Hepatocyte (in vitro differentiated cells): ENCODE results near the gene CALR. TPM values are rescaled to one million over a fixed set of nuclear protein-coding genes. Genes with fewer than 3 reads are reported as not detected.

Experiments
- DNase-seq: peaks from one replicate; pipeline ENCODE4 v3.0.0-alpha.2; 2016; ENCODE audit warnings: low spot score
- H2AFZ ChIP-seq: fragments of 200-600 bp; sonication (generic); 2 replicates; pipeline ENCODE4 v1.6.0; 2016; ENCODE audit warnings: antibody characterized with exemption, mild to moderate bottlenecking
- H3K27ac ChIP-seq: fragments of 200-600 bp; sonication (generic); 2 replicates; pipeline ENCODE4 v1.5.1; 2016; ENCODE audit warnings: mild to moderate bottlenecking
- H3K27me3 ChIP-seq: fragments of 200-600 bp; sonication (generic); 2 replicates; pipeline ENCODE4 v1.6.1; 2016
- H3K36me3 ChIP-seq: fragments of 200-600 bp; sonication (generic); replicated peaks from 2 replicates; pipeline ENCODE4 v1.5.1; 2016; ENCODE audit warnings: low read depth; ENCODE audit not compliant: insufficient read depth
- H3K4me1 ChIP-seq: fragments of 200-600 bp; sonication (generic); 2 replicates; pipeline ENCODE4 v1.5.1; 2016; ENCODE audit warnings: mild to moderate bottlenecking, moderate library complexity; ENCODE audit not compliant: insufficient read depth
- H3K4me2 ChIP-seq: fragments of 200-600 bp; sonication (generic); 2 replicates; pipeline ENCODE4 v1.6.0; 2016
- H3K4me3 ChIP-seq: fragments of 200-600 bp; sonication (generic); 2 replicates; pipeline ENCODE4 v1.5.1; 2016; ENCODE audit warnings: mild to moderate bottlenecking
- H3K79me2 ChIP-seq: fragments of 200-600 bp; sonication (generic); 2 replicates; pipeline ENCODE4 v1.6.0; 2017; ENCODE audit warnings: mild to moderate bottlenecking
- H3K9me2 ChIP-seq: fragments of 200-600 bp; sonication (generic); replicated peaks from 2 replicates; pipeline ENCODE4 v1.6.0; 2017; ENCODE audit warnings: mild to moderate bottlenecking; ENCODE audit not compliant: insufficient read depth
- H3K9me3 ChIP-seq: fragments of 200-600 bp; sonication (generic); 2 replicates; pipeline ENCODE4 v1.5.1; 2016; ENCODE audit warnings: low read depth, mild to moderate bottlenecking
- H4K20me1 ChIP-seq: fragments of 200-600 bp; sonication (generic); 2 replicates; pipeline ENCODE4 v1.6.0; 2016; ENCODE audit warnings: mild to moderate bottlenecking; ENCODE audit not compliant: insufficient read depth, poor library complexity, severe bottlenecking
- CTCF ChIP-seq: fragments of 200-600 bp; sonication (generic); IDR thresholded peaks from 2 replicates; pipeline ENCODE4 v1.5.1; 2016; ENCODE audit warnings: antibody characterized with exemption, mild to moderate bottlenecking; ENCODE audit not compliant: poor library complexity
- EZH2 ChIP-seq: fragments of 200-600 bp; sonication (generic); IDR thresholded peaks from 2 replicates; pipeline ENCODE4 v1.6.1; 2016; ENCODE audit warnings: antibody characterized with exemption, mild to moderate bottlenecking, borderline replicate concordance
- EZH2phosphoT487 ChIP-seq: fragments of 200-600 bp; sonication (generic); IDR thresholded peaks from one replicate; pipeline ENCODE4 v1.6.1; 2018; ENCODE audit warnings: antibody characterized with exemption, mild to moderate bottlenecking, low read depth, moderate library complexity; ENCODE audit not compliant: unreplicated experiment, severe bottlenecking
- WGBS: methylation state at CpG from one replicate; pipeline ENCODE4 v1.1.6; 2016; ENCODE audit warnings: low lambda C conversion rate; ENCODE audit errors: missing lambda C conversion rate; 5-methylcytosine and 5-hydroxymethylcytosine counted together
- polyA plus RNA-seq: library from polyadenylated mRNA; unstranded; fragments of >200 nt; fragmentation: Nextera tagmentation; extraction: Ambion mirVana; gene quantifications from 2 replicates; pipeline ENCODE4 v1.2.1, GENCODE V29; 2016
- total RNA-seq: library from RNA; depleted of rRNA; stranded (reverse); fragments of >200 nt; gene quantifications from 2 replicates; pipeline ENCODE4 v1.2.3, GENCODE V29; 2014

The CALR gene
- total and polyA plus RNA-seq, 2 experiments from 2014 or later, result 915 to 1,414 TPM

GRCh38 chr19:12939975-12940423, 1.6 kb downstream of the CALR start:
- no peak overlapping the region for H3K27ac ChIP-seq
- H3K9me3 ChIP-seq, result no peaks in the 10 kb centered on the region
- peaks cover 43% of the 10 kb centered on the region for H3K4me1 ChIP-seq
- WGBS, result 80% methylated on average over 10 of the region's 10 CpGs
- no peaks in the 10 kb centered on the region for H3K27me3 ChIP-seq
- no peaks in the 10 kb centered on the region for H3K36me3 ChIP-seq
- TF ChIP-seq EZH2phosphoT487 (no peak), EZH2 (no peak), CTCF (no peak)
- H3K9me2 ChIP-seq, result no peaks in the 10 kb centered on the region
- peak overlapping the region; percentile 56 for H3K4me3 ChIP-seq
- peaks cover 39% of the 10 kb centered on the region for H4K20me1 ChIP-seq
- H3K4me2 ChIP-seq, result peak overlapping the region; percentile 90
- H3K79me2 ChIP-seq, result peaks cover 48% of the 10 kb centered on the region
- DNase-seq, result no peak
- no peak overlapping the region for H2AFZ ChIP-seq

- Histone ChIP-seq H3K9me3 (no peaks in the 10 kb centered on the region), H3K4me2 (peak overlapping the region; percentile 90), H3K27ac (peak overlapping the region; percentile 10), H3K79me2 (peaks cover 48% of the 10 kb centered on the region), H3K9me2 (no peaks in the 10 kb centered on the region), H3K36me3 (no peaks in the 10 kb centered on the region), H3K4me1 (peaks cover 43% of the 10 kb centered on the region), H3K4me3 (no peak overlapping the region), H4K20me1 (peaks cover 39% of the 10 kb centered on the region), H2AFZ (no peak overlapping the region), H3K27me3 (no peaks in the 10 kb centered on the region)
- no peak for TF ChIP-seq EZH2phosphoT487
- TF ChIP-seq CTCF, result no peak
- no peak for TF ChIP-seq EZH2
- 87% methylated on average over 2 of the region's 2 CpGs for WGBS
- no peak for DNase-seq
Observed at GRCh38 chr19:12940897-12941296, 2.5 kb downstream of the CALR start.

GRCh38 chr19:12943437-12944044, 5.1 kb downstream of the CALR start:
- peaks cover 70% of the 10 kb centered on the region for H3K79me2 ChIP-seq
- H3K36me3 ChIP-seq, result no peaks in the 10 kb centered on the region
- H4K20me1 ChIP-seq, result peaks cover 39% of the 10 kb centered on the region

More at GRCh38 chr19:12943437-12944044, 5.1 kb downstream of the CALR start:
- Histone ChIP-seq H3K4me2 (peak overlapping the region; percentile 21), H3K9me3 (no peaks in the 10 kb centered on the region), H3K27me3 (no peaks in the 10 kb centered on the region), H3K9me2 (no peaks in the 10 kb centered on the region), H3K4me3 (no peak overlapping the region), H3K27ac (peak overlapping the region; percentile 88), H2AFZ (no peak overlapping the region), H3K4me1 (peaks cover 48% of the 10 kb centered on the region)
- WGBS, result 95% methylated on average over 15 of the region's 18 CpGs
- DNase-seq, result no peak
- TF ChIP-seq EZH2 (no peak), CTCF (no peak), EZH2phosphoT487 (no peak)
